HG02981 (cell line): Measurements from ENCODE around the gene GLYATL2.
A peak's percentile ranks its signal among the peaks of the same experiment; 100 is the strongest.

Experiments
- ATAC-seq: cut with Tn5 transposase; IDR thresholded peaks from one replicate; pipeline ENCODE4 v1.9.1; 2021; ENCODE audit warnings: mild to moderate bottlenecking, moderate library complexity; ENCODE audit not compliant: unreplicated experiment

The GLYATL2 gene

GRCh38 chr11:58801974-58802545, 42.4 kb downstream of the GLYATL2 start:
- no peak for ATAC-seq

DNA sequence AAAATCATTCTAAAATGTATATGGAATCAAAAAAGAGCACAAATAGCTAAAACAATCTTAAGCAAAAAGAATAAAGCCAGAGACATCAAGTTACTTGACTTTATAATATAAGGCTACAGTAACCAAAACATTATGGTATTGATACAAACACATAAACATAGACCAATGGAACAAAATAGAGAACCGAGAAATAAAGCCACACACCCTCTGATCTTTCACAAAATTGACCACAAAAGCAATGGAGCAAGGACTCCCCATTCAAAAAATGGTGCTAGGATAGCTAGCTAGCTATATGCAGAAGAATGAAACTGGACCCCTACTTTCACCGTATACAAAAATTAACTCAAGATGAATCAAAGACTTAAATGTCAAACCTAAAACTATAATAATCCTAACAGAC, 43.2 kb downstream of the GLYATL2 start:
- no peak for ATAC-seq

DNA sequence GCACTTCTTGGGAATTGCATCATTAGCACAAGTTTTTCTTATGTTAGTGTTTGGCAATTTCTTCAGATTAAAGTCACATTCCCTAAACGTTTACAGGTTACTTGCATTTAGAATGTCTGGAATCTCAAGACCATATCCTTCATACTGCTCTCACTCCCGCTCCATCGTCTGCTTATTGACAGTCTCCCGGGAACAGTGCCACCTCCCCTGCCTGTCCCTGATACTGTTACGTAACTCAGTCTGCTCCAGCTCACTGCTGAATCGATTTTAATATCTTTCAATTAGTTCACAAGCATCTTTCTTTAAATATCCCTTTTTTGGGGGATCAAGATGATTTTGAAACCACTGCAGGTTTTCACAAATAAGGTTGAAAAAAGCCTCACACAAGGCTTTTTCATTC, 48.2 kb downstream of the GLYATL2 start:
- ATAC-seq = no peak

DNA sequence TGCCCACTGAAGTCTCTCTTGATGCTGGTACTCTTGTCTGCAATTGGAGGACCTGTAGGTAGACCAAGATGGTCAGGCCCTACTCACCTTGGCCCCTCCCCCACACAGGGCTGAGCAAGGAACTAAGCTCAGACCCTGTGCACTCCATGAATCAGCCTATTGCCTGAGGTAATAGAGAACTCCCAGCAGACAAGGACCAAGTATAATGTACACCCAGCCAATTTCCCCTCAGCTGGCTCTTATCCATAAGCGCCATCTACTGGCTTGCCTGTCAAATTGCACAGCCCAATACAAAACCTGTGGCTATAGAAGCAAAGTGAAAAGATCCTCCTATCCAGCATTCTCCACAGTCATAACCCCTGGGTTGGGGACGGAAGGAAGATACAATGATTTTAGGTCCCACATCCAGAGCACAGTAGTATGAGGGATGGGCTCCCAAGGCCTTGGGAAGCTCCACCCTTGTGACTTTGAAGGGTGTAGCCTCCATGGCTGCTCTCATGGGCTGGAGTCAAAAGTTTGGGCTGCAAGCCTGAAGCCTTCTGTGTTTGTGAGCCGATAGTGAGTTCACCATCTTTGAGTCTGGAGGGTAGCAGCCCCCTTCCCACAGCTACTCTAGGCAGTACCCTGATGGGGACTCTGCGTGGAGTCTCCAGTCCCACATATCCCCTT, 56.0 kb downstream of the GLYATL2 start:
- ATAC-seq = peak; percentile 89

DNA sequence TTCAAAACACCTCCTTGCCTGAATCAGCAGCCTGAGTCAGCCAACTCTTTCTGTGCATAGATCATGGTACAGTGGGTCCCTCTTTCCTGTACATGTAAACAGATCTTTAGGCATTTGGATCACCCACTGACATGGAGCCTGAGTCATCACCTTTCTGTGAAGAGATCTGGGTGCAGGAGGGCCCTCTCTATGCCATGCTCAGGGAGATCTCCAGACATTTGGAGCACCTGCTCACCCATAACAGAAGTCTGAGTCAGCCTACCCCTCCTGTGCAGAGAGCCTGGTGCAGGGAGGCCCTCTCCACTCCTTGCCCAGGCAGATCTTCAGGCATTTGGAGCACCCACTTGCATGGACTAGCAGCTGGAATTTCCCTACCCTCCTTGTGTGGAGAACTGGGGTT, 56.6 kb downstream of the GLYATL2 start:
- peak; percentile 15 for ATAC-seq

DNA sequence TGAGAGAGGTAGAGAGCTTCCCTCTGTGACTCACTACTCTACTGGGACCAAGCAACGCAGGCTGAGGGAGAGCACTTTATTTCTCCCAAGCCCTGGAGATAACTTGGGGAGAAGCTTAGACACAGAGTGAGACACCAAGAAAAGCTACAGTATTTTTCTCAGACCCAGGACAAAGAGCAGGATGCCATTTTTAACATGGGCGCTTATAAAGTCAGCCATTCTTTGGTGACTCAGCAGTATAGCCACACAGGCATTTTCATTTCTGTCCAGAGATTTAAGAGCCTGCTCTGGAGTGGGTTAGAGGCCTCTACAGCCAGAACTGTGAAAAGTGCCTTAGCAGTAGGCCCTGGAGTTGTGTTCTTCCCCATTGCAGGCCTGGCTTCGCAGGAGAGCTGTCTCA, 57.8 kb downstream of the GLYATL2 start:
- ATAC-seq = no peak

- ATAC-seq = no peak
Observed at GRCh38 chr11:58784995-58785394, 59.5 kb downstream of the GLYATL2 start.
